KMS-11 (cell line): ENCODE data around the gene UBE4B.

Experiments used
- H2AFZ ChIP-seq: fragments of 200-600 bp; sonication (generic); 2 replicates; pipeline ENCODE4 v1.6.1; 2016; ENCODE audit warnings: antibody characterized with exemption, mixed run types, low read depth
- H3K27ac ChIP-seq: fragments of 200-600 bp; sonication (generic); 2 replicates; pipeline ENCODE4 v1.6.1; 2016; ENCODE audit warnings: mild to moderate bottlenecking, mixed run types
- H3K27me3 ChIP-seq: fragments of 200-600 bp; sonication (generic); 2 replicates; pipeline ENCODE4 v1.6.1; 2017; ENCODE audit warnings: mild to moderate bottlenecking, low read depth, mixed run types, moderate library complexity; ENCODE audit not compliant: insufficient read depth
- H3K36me3 ChIP-seq: fragments of 200-600 bp; sonication (generic); 2 replicates; pipeline ENCODE4 v1.6.1; 2017; ENCODE audit warnings: mild to moderate bottlenecking, mixed run types; ENCODE audit not compliant: insufficient read depth
- H3K4me1 ChIP-seq: fragments of 200-600 bp; sonication (generic); 2 replicates; pipeline ENCODE4 v1.6.1; 2016; ENCODE audit warnings: mild to moderate bottlenecking, low read depth, mixed run types; ENCODE audit not compliant: poor library complexity, severe bottlenecking
- H3K4me2 ChIP-seq: fragments of 200-600 bp; sonication (generic); 2 replicates; pipeline ENCODE4 v1.7.0; 2016; ENCODE audit warnings: mild to moderate bottlenecking, mixed run types
- H3K4me3 ChIP-seq: fragments of 200-600 bp; sonication (generic); IDR thresholded peaks from 2 replicates; pipeline ENCODE4 v1.6.1; 2017; ENCODE audit warnings: low read depth, low read length, mixed read lengths; ENCODE audit not compliant: insufficient read depth
- H3K79me2 ChIP-seq: fragments of 200-600 bp; sonication (generic); 2 replicates; pipeline ENCODE4 v1.6.1; 2016; ENCODE audit warnings: low read depth, mixed run types; ENCODE audit not compliant: insufficient read depth
- H3K9ac ChIP-seq: fragments of 200-600 bp; sonication (generic); 2 replicates; pipeline ENCODE4 v1.6.1; 2016; ENCODE audit warnings: mild to moderate bottlenecking, mixed run types
- H4K20me1 ChIP-seq: fragments of 200-600 bp; sonication (generic); 2 replicates; pipeline ENCODE4 v1.6.1; 2016; ENCODE audit warnings: mild to moderate bottlenecking, mixed run types; ENCODE audit not compliant: insufficient read depth
- TF ChIP-seq, protein P1 (sequence below): fragments of 200-600 bp; sonication (generic); conservative IDR thresholded peaks from 2 replicates; pipeline ENCODE4 v1.6.1; 2017; ENCODE audit warnings: low read depth, mild to moderate bottlenecking, antibody characterized with exemption, low read length, moderate library complexity, mixed read lengths

The UBE4B gene

DNA sequence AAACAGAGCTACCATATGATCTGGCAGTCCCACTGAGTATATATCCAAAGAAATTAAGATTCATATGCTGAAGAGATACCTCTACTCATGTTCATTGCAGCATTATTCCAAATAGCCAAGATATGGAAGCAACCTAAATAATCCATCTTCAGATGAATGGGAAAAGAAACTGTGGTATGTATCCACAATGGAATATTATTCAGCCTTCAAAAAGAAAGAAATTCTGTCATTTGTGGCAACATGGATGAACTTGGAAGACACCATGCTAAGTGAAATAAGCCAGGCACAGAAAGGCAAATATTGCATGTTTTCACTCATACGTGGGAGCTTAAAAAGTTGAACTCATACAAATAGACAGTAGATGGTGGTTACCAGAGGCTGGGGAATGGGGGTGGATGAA, 47.8 kb downstream of the UBE4B start:
- no peak overlapping the region for H3K27ac ChIP-seq
- TF ChIP-seq, protein P1, sequence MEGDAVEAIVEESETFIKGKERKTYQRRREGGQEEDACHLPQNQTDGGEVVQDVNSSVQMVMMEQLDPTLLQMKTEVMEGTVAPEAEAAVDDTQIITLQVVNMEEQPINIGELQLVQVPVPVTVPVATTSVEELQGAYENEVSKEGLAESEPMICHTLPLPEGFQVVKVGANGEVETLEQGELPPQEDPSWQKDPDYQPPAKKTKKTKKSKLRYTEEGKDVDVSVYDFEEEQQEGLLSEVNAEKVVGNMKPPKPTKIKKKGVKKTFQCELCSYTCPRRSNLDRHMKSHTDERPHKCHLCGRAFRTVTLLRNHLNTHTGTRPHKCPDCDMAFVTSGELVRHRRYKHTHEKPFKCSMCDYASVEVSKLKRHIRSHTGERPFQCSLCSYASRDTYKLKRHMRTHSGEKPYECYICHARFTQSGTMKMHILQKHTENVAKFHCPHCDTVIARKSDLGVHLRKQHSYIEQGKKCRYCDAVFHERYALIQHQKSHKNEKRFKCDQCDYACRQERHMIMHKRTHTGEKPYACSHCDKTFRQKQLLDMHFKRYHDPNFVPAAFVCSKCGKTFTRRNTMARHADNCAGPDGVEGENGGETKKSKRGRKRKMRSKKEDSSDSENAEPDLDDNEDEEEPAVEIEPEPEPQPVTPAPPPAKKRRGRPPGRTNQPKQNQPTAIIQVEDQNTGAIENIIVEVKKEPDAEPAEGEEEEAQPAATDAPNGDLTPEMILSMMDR = no peak
- no peak overlapping the region for H2AFZ ChIP-seq
- H3K27me3 ChIP-seq = no peaks in the 10 kb centered on the region
- no peaks in the 10 kb centered on the region for H3K79me2 ChIP-seq
- H3K9ac ChIP-seq = no peak overlapping the region
- no peak overlapping the region for H3K4me2 ChIP-seq
- no peak overlapping the region for H3K4me3 ChIP-seq
- H3K36me3 ChIP-seq = no peaks in the 10 kb centered on the region
- H4K20me1 ChIP-seq = no peaks in the 10 kb centered on the region
- H3K4me1 ChIP-seq = no peaks in the 10 kb centered on the region

DNA sequence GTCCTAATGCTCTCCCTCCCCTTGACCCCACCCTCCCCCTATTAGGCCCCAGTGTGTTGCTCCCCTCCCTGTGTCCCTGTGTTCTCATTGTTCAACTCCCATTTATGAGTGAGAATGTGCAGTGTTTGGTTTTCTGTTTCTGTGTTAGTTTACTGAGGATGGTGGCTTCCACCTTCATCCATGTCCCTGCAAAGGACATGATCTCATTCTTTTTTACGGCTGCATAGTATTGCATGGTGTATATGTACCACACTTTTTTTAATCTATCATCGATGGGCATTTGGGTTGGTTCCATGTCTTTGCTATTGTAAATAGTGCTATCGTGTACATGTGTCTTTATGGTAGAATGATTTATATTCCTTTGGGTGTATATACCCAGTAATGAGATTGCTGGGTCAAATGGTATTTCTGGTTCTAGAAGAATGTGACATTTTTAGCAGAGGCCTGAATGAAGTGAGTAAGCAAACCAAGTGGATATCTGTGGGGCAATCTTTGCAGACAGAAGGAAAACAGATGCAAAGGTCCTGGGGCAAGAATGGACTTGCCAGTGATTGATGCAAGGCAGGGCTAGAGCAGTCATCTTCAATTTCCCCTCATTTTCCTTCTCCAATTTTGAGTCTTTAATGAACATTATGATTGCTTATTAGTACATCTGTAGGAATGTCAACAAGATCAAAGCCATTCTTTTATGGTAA, 50.2 kb downstream of the UBE4B start:
- Histone ChIP-seq H3K4me3 (no peak overlapping the region), H3K9ac (no peak overlapping the region), H2AFZ (no peak overlapping the region), H3K27me3 (no peaks in the 10 kb centered on the region), H3K27ac (no peak overlapping the region), H3K79me2 (peaks cover 5% of the 10 kb centered on the region; the same call in 1 of the 2 replicates), H3K4me1 (no peaks in the 10 kb centered on the region), H4K20me1 (no peaks in the 10 kb centered on the region), H3K4me2 (no peak overlapping the region), H3K36me3 (no peaks in the 10 kb centered on the region)
- TF ChIP-seq, protein P1 = no peak

DNA sequence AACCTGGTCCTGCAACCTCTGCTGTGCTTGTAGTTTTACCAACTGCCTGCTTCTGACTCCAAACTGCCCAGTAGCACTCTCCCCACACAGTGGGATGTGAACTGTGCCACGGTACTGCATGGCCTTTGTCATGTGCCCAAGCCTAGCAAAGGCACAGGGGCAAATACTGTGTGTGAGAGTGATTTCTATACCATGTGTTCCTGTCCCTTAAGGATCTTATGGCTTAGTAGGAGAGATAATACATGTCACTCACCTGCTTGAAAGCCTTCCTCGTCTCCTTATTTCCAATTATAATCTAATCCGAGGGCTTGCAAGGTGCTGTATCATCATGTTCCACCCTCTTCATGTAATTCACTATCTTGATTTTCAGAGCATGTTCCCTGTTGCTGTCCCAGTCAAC, 51.3 kb downstream of the UBE4B start:
- Histone ChIP-seq H3K36me3 (no peaks in the 10 kb centered on the region), H3K79me2 (peaks cover 8% of the 10 kb centered on the region; the same call in 1 of the 2 replicates), H3K4me3 (no peak overlapping the region), H3K27ac (no peak overlapping the region), H3K9ac (no peak overlapping the region), H2AFZ (no peak overlapping the region), H3K27me3 (no peaks in the 10 kb centered on the region), H4K20me1 (no peaks in the 10 kb centered on the region), H3K4me1 (no peaks in the 10 kb centered on the region), H3K4me2 (no peak overlapping the region)
- TF ChIP-seq, protein P1 = no peak

DNA sequence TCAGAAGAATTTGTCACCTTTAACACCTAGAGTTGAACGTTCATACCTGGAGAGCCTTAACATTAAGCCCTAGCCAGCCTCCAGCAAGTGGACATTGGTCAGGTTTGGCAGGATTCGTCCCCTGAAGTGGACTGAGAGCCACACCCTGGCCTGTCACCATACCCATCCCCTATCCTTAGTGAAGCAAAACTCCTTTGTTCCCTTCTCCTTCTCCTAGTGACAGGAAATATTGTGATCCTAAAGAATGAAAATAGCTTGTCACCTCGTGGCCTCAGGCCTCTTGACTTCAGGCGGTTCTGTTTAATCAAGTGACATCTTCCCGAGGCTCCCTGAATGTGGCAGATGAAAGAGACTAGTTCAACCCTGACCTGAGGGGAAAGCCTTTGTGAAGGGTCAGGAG, 52.3 kb downstream of the UBE4B start:
- H3K9ac ChIP-seq = no peak overlapping the region
- peaks cover 8% of the 10 kb centered on the region; the same call in 1 of the 2 replicates for H3K79me2 ChIP-seq
- no peak overlapping the region for H2AFZ ChIP-seq
- no peak overlapping the region for H3K4me2 ChIP-seq
- no peak overlapping the region for H3K4me3 ChIP-seq
- H3K27ac ChIP-seq = no peak overlapping the region
- no peaks in the 10 kb centered on the region for H3K27me3 ChIP-seq
- H3K36me3 ChIP-seq = no peaks in the 10 kb centered on the region
- no peaks in the 10 kb centered on the region for H3K4me1 ChIP-seq
- TF ChIP-seq, protein P1 = no peak
- no peaks in the 10 kb centered on the region for H4K20me1 ChIP-seq
